Testis (tissue), 3 donors: ENCODE data around the gene ARG1. TPM values are rescaled to one million over a fixed set of nuclear protein-coding genes. Genes with fewer than 3 reads are reported as not detected.
A peak's percentile ranks its signal among the peaks of the same experiment; 100 is the strongest.

Experiments used
- DNase-seq: peaks from one replicate; pipeline ENCODE4 v3.0.0-alpha.2; 2019
- H3K27ac ChIP-seq, 2 donors: fragments of 200-600 bp; sonication (generic); one replicate each; pipeline ENCODE4 v1.5.1; 2019
- H3K27me3 ChIP-seq: fragments of 200-600 bp; sonication (generic); one replicate; pipeline ENCODE4 v1.5.1; 2019
- H3K36me3 ChIP-seq: fragments of 200-600 bp; sonication (generic); one replicate; pipeline ENCODE4 v1.5.1; 2017; ENCODE audit warnings: low read depth; ENCODE audit errors: missing control alignments
- H3K4me1 ChIP-seq: fragments of 200-600 bp; sonication (generic); one replicate; pipeline ENCODE4 v1.5.1; 2019
- H3K4me3 ChIP-seq, 2 donors: fragments of 200-600 bp; sonication (generic); one replicate each; pipeline ENCODE4 v1.5.1; 2017 to 2019
- H3K9me3 ChIP-seq: fragments of 200-600 bp; sonication (generic); one replicate; pipeline ENCODE4 v1.5.1; 2017
- POLR2A ChIP-seq: fragments of 450-650 bp; IDR thresholded peaks from one replicate; pipeline ENCODE4 v1.6.1; 2017; ENCODE audit warnings: antibody characterized with exemption, mild to moderate bottlenecking, moderate library complexity
- WGBS, 2 donors: methylation state at CpG; one replicate each; pipeline ENCODE4 v1.1.5; 2018; 5-methylcytosine and 5-hydroxymethylcytosine counted together
- intact Hi-C: fragments of 100-400 bp; cut with DNase I; formaldehyde crosslinking; loops from one replicate; pipeline ENCODE4 v1.15.1; 2023; ENCODE audit warnings: low total_unique reads
- polyA plus RNA-seq: library from polyadenylated mRNA; stranded (reverse); fragments of 350-450 nt; fragmentation: Illumina TruSeq; extraction: RNeasy Lipid Tissue Mini Kit (QIAGEN cat#74804); gene quantifications from one replicate; pipeline ENCODE4 v1.2.3, GENCODE V29; 2014; ENCODE audit warnings: low read depth, low replicate concordance; ENCODE audit not compliant: insufficient read depth
- total RNA-seq, 2 donors: library from RNA; depleted of rRNA; stranded (reverse); fragments of >200 nt; gene quantifications; one replicate each; pipeline ENCODE4 v1.2.3, GENCODE V29; 2016
- TF ChIP-seq, protein P1 (sequence below), 3 experiments: fragments of 450-650 bp in 2 of 3; fragments of 200-600 bp in 1 of 3; sonication (generic) in 1 of 3; IDR thresholded peaks; one replicate each; pipeline ENCODE4 v1.5.1; 2016 to 2019; ENCODE audit warnings: antibody characterized with exemption in 3 of 3, mild to moderate bottlenecking in 2 of 3, moderate library complexity in 1 of 3

The ARG1 gene
- total and polyA plus RNA-seq, 3 donors from 2014 or later: 0.34 TPM; not detected in 2

DNA sequence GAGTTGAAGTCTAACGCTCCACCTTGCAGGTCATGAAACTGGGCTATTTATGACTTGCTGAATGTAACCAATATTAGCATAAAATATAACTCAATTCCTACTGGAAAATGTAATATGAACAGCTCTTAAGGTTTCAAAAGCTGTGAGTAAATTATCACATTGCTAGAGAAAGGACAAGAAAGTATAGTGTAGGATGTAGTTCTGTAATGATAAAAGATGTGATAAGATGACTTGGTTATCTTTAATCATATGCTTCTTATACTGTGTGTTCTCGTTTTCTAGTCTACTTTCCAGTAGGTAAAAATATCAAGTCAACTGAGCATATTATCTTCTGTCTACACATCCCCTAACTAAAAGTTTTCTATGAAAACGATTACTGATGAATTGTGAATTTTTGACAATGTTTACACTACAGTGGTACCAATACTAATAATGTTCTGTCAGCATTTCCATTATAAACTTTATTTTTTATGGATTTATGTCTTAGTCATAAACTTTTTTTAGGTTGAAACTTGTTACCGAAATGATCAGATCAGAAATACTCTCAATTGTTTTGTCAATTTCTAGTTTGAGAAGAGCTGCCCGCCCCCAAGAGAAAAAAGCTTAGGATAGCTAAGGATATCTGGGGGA is 40.4 kb downstream of the ARG1 start:
- H3K36me3 ChIP-seq: no peaks in the 10 kb centered on the region
- H3K9me3 ChIP-seq: no peaks in the 10 kb centered on the region
- no peaks in the 10 kb centered on the region for H3K27me3 ChIP-seq
- H3K4me1 ChIP-seq: no peaks in the 10 kb centered on the region
- TF ChIP-seq, protein P1, sequence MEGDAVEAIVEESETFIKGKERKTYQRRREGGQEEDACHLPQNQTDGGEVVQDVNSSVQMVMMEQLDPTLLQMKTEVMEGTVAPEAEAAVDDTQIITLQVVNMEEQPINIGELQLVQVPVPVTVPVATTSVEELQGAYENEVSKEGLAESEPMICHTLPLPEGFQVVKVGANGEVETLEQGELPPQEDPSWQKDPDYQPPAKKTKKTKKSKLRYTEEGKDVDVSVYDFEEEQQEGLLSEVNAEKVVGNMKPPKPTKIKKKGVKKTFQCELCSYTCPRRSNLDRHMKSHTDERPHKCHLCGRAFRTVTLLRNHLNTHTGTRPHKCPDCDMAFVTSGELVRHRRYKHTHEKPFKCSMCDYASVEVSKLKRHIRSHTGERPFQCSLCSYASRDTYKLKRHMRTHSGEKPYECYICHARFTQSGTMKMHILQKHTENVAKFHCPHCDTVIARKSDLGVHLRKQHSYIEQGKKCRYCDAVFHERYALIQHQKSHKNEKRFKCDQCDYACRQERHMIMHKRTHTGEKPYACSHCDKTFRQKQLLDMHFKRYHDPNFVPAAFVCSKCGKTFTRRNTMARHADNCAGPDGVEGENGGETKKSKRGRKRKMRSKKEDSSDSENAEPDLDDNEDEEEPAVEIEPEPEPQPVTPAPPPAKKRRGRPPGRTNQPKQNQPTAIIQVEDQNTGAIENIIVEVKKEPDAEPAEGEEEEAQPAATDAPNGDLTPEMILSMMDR (IDR thresholded peaks at IDR 0.05): no peak
- no peak for TF ChIP-seq POLR2A
- no peak overlapping the region for H3K27ac ChIP-seq
- WGBS, 2 donors: 86 to 89% methylated on average over 5 of the region's 5 CpGs
- intact Hi-C loops: no loop called here
- DNase-seq: no peak
- H3K4me3 ChIP-seq: no peak overlapping the region

DNA sequence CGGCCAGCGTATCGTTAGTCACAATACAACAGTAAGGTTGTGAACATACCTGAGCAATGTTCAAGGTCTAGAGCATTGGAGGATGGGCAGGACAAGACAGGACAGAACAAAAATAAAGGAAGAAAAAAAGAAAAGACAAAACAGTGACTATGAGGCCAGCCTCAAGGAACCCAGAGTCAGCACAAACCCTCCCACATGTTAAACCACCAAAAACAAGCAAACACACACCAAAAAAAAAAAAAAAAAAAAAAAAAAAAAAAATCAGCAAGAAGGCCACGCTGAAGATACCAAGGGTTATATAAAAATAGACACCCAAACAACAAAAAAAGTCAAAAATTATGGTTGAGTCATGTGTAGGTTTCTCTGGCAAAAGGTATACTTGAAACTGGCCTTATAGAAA is 42.2 kb downstream of the ARG1 start:
- intact Hi-C loops: no loop called here
- no peak overlapping the region for H3K27ac ChIP-seq
- H3K4me3 ChIP-seq: no peak overlapping the region
- no peak for DNase-seq
- no peaks in the 10 kb centered on the region for H3K27me3 ChIP-seq
- H3K36me3 ChIP-seq: no peaks in the 10 kb centered on the region
- no peaks in the 10 kb centered on the region for H3K4me1 ChIP-seq
- 92 to 95% methylated on average over 4 of the region's 4 CpGs for WGBS, 2 donors
- no peaks in the 10 kb centered on the region for H3K9me3 ChIP-seq
- TF ChIP-seq, protein P1 (IDR thresholded peaks at IDR 0.05): no peak
- no peak for TF ChIP-seq POLR2A

DNA sequence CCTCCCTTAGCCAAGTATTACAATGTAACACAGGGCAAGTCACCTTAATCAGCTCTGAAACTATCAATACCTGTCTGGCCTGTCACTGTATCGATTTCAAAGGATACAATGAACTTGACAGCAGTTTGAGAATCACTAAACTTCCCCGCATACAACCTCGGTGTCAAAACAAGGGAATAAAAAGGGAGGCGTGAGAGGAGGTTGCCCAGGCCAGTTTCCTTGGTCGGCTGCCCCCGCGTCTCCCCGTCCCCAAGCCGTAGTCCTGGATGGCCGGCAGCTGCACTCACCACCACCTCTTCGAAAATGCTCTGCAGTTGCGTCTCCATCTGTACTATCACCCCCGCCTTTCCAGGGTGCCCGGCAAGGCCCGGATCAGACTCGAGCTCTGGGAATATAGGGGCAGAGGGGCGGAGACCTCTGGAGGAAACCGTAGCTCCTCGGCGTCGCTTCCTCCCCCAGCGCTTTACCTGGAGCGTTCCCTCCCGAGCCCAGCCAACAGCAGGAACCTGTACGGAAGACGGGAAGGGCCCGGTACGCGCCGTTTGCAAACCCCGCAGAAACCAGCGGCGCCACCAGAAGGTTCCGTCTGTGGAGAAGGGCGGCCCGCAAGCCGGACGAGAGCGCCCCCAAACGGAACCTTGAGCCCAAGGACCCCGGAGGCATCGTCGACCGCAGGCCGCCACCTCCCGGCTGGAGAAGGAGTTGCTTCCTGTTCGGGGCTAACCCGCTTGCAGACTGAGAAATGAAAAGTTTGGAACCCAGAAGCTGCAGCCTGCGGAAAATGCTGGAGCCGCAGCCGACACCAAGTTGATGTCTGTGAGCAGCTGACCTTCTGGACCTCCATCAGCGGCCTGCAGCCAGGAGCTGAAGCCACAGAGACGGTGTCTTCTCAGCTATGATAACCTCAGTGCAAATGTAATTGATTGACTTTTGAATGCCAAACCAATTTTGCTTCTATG is 55.0 kb downstream of the ARG1 start, which contains the start of gene MED23:
Gene MED23, minus strand, starts transcription at position 519 of the 959 bp plus-strand sequence. Its CDS starts 193 bp downstream, at position 326.
- peak; percentile 94 for DNase-seq
- TF ChIP-seq, protein P1 (IDR thresholded peaks at IDR 0.05): peak; percentile 85 to 89 (median 89)
- no peak for TF ChIP-seq POLR2A
- peak within 1 kb of the TSS; percentile 76 to 88 for H3K4me3 ChIP-seq
- intact Hi-C loops: no loop called here
- H3K27me3 ChIP-seq: no peaks in the 10 kb centered on the region
- peaks cover 21% of the 10 kb centered on the region for H3K4me1 ChIP-seq
- 0% methylated on average over 30 to 53 of the region's 53 CpGs for WGBS, 2 donors
- peak within 1 kb of the TSS; percentile 31 to 82 for H3K27ac ChIP-seq
- no peaks in the 10 kb centered on the region for H3K9me3 ChIP-seq
- no peaks in the 10 kb centered on the region for H3K36me3 ChIP-seq

DNA sequence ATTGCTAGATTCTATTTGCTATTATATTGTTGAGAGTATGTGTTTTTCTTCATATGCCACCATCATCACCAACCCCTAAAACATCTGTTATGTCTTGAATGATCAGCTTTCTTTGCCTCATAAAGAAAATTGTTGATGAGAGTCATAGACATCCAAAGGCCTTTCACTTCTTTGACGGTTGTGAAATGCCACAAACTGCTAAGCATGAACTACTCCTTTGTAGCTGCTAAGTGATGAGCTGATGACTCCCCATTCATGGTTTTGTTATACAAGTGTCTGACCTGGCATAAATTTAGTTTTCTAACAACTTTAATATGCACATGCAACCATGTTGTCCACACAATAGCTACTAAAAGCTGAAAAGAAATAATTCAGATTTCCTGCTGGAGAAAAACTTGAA is 55.7 kb downstream of the ARG1 start:
- Histone ChIP-seq H3K4me1 (peaks cover 21% of the 10 kb centered on the region), H3K4me3 (peak overlapping the region; percentile 76 to 88), H3K27ac (no peak overlapping the region), H3K36me3 (no peaks in the 10 kb centered on the region), H3K27me3 (no peaks in the 10 kb centered on the region), H3K9me3 (no peaks in the 10 kb centered on the region)
- no peak for TF ChIP-seq POLR2A
- TF ChIP-seq, protein P1 (IDR thresholded peaks at IDR 0.05): no peak
- intact Hi-C loops: no loop called here
- WGBS, 2 donors: 21 to 33% methylated on average over 1 of the region's 1 CpG
- no peak for DNase-seq
